Tibial nerve (tissue), 4 donors: ENCODE measurements around the gene ADK. TPM values are rescaled to one million over a fixed set of nuclear protein-coding genes. Genes with fewer than 3 reads are reported as not detected.

Experiments used
- DNase-seq, 2 donors: peaks; one replicate each; pipeline ENCODE4 v3.0.0-alpha.2; 2019; ENCODE audit warnings: low spot score in 2 of 2
- H3K27ac ChIP-seq, 4 donors: fragments of 200-600 bp; sonication (generic) in 3 of 4; one replicate each; pipeline ENCODE4 v1.5.1; 2017 to 2019; ENCODE audit warnings: mild to moderate bottlenecking in 1 of 4
- H3K27me3 ChIP-seq, 2 donors: fragments of 200-600 bp; sonication (generic) in 1 of 2; one replicate each; pipeline versions ENCODE4 v1.5.1 to v1.6.0; 2017 to 2019
- H3K36me3 ChIP-seq, 3 donors: fragments of 200-600 bp; sonication (generic); one replicate each; pipeline ENCODE4 v1.5.1; 2018 to 2019
- H3K4me1 ChIP-seq, 4 donors: fragments of 200-600 bp; sonication (generic) in 3 of 4; one replicate each; pipeline ENCODE4 v1.5.1; 2017 to 2019
- H3K4me3 ChIP-seq, 4 donors: fragments of 200-600 bp; sonication (generic) in 3 of 4; one replicate each; pipeline ENCODE4 v1.5.1; 2017 to 2019; ENCODE audit warnings: mild to moderate bottlenecking in 1 of 4, moderate library complexity in 1 of 4
- H3K9me3 ChIP-seq, 4 donors: fragments of 200-600 bp; sonication (generic) in 3 of 4; one replicate each; pipeline ENCODE4 v1.5.1; 2017 to 2019
- EP300 ChIP-seq, 2 donors: sonication (generic); formaldehyde crosslinking; IDR thresholded peaks; one replicate each; pipeline ENCODE4 v1.6.1; 2017; ENCODE audit warnings: antibody characterized with exemption in 2 of 2, mild to moderate bottlenecking in 1 of 2
- POLR2A ChIP-seq, 2 donors: fragments of 450-650 bp; IDR thresholded peaks; one replicate each; pipeline ENCODE4 v1.6.1; 2017; ENCODE audit warnings: antibody characterized with exemption in 2 of 2, mild to moderate bottlenecking in 2 of 2, moderate library complexity in 2 of 2
- WGBS, 2 donors: methylation state at CpG; one replicate each; pipeline ENCODE4 v1.1.5; 2018; 5-methylcytosine and 5-hydroxymethylcytosine counted together
- total RNA-seq, 4 donors: library from RNA; depleted of rRNA; stranded (reverse); fragments of >200 nt; gene quantifications; one replicate each; pipeline ENCODE4 v1.1.0, GENCODE V29; 2016
- TF ChIP-seq, protein P1 (sequence below), 5 experiments: fragments of 200-600 bp in 3 of 5; fragments of 450-650 bp in 2 of 5; sonication (generic) in 3 of 5; IDR thresholded peaks; one replicate each; pipeline ENCODE4 v1.5.1; 2016 to 2019; ENCODE audit warnings: antibody characterized with exemption in 5 of 5, mild to moderate bottlenecking in 3 of 5, moderate library complexity in 2 of 5

ADK gene
- total RNA-seq, 4 donors from 2014 or later: 28.2 to 50.9 (median 34.0) TPM

DNA sequence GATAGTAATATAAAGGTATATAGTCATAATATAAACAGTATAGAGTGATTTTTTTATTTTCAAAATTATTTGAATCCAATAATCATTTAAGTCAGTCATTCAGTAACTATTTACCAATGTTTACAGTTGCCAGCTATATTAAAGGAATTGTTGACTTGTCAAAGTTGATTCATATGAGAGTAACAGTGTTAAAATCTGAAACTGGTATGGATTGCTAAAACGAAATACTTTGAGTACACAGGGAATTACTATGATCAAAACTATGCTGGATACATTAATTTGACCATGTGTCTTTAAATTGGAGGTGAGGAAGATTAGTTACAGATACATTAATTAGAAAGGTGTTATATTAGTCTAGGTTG, 282.6 kb downstream of the ADK start:
- Histone ChIP-seq H3K36me3 (no peaks in the 10 kb centered on the region), H3K4me1 (no peaks in the 10 kb centered on the region), H3K9me3 (no peaks in the 10 kb centered on the region), H3K27ac (no peak overlapping the region), H3K4me3 (no peak overlapping the region), H3K27me3 (no peaks in the 10 kb centered on the region)
- DNase-seq: no peak
- 49 to 74% methylated on average over 1 of the region's 1 CpG for WGBS, 2 donors
- TF ChIP-seq, protein P1, sequence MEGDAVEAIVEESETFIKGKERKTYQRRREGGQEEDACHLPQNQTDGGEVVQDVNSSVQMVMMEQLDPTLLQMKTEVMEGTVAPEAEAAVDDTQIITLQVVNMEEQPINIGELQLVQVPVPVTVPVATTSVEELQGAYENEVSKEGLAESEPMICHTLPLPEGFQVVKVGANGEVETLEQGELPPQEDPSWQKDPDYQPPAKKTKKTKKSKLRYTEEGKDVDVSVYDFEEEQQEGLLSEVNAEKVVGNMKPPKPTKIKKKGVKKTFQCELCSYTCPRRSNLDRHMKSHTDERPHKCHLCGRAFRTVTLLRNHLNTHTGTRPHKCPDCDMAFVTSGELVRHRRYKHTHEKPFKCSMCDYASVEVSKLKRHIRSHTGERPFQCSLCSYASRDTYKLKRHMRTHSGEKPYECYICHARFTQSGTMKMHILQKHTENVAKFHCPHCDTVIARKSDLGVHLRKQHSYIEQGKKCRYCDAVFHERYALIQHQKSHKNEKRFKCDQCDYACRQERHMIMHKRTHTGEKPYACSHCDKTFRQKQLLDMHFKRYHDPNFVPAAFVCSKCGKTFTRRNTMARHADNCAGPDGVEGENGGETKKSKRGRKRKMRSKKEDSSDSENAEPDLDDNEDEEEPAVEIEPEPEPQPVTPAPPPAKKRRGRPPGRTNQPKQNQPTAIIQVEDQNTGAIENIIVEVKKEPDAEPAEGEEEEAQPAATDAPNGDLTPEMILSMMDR (IDR thresholded peaks at IDR 0.05): no peak
- TF ChIP-seq EP300 (IDR thresholded peaks at IDR 0.05): no peak
- no peak for TF ChIP-seq POLR2A (IDR thresholded peaks at IDR 0.05)

DNA sequence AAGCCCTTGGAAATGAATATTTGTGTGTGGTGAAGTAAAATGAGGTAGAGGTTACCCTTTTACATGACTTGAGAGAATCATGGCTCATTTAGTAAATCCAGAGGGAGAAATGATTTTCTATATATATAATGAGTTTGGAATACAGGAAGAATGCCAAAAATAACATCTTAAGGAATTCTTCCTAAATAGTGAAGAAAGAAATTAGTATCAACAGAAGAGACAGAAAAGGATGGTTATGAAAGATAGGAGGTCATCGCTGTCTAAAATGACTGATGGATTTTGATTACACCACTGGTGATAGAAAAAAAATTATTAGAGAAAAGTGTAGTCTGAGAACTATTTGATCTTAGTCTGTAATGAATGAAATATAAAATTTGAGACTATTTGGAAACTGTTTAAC, 283.0 kb downstream of the ADK start:
- Histone ChIP-seq H3K36me3 (no peaks in the 10 kb centered on the region), H3K27me3 (no peaks in the 10 kb centered on the region), H3K9me3 (no peaks in the 10 kb centered on the region), H3K27ac (no peak overlapping the region), H3K4me3 (no peak overlapping the region), H3K4me1 (no peaks in the 10 kb centered on the region)
- TF ChIP-seq, protein P1 (IDR thresholded peaks at IDR 0.05): no peak
- TF ChIP-seq POLR2A (IDR thresholded peaks at IDR 0.05) (no peak), EP300 (IDR thresholded peaks at IDR 0.05) (no peak)
- no peak for DNase-seq
- 65 to 72% methylated on average over 1 of the region's 1 CpG for WGBS, 2 donors

DNA sequence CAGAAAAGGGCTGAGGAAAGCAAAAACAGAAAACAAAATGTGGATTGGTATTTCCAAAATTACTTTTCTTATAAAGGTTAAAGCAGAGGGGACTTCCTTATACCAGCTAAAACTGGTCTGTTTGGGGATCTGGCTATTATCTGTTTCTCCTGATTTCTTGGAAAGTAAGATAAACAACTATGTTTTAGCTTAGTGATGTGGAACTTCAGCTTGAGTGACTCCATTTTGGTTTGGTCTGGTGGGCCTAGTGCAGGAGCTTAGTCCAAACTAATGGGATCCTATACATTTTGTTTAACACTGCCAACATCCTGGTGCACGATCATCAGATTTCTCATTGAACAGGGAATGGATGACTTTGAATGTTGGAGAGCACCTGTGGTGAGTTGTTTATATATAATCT, 283.5 kb downstream of the ADK start:
- TF ChIP-seq EP300 (IDR thresholded peaks at IDR 0.05): no peak
- TF ChIP-seq POLR2A (IDR thresholded peaks at IDR 0.05): no peak
- TF ChIP-seq, protein P1 (IDR thresholded peaks at IDR 0.05): no peak
- Histone ChIP-seq H3K9me3 (no peaks in the 10 kb centered on the region), H3K4me3 (no peak overlapping the region), H3K36me3 (no peaks in the 10 kb centered on the region), H3K27me3 (no peaks in the 10 kb centered on the region), H3K27ac (no peak overlapping the region), H3K4me1 (no peaks in the 10 kb centered on the region)
- no peak for DNase-seq
- WGBS, 2 donors: 90 to 100% methylated on average over 1 of the region's 1 CpG

DNA sequence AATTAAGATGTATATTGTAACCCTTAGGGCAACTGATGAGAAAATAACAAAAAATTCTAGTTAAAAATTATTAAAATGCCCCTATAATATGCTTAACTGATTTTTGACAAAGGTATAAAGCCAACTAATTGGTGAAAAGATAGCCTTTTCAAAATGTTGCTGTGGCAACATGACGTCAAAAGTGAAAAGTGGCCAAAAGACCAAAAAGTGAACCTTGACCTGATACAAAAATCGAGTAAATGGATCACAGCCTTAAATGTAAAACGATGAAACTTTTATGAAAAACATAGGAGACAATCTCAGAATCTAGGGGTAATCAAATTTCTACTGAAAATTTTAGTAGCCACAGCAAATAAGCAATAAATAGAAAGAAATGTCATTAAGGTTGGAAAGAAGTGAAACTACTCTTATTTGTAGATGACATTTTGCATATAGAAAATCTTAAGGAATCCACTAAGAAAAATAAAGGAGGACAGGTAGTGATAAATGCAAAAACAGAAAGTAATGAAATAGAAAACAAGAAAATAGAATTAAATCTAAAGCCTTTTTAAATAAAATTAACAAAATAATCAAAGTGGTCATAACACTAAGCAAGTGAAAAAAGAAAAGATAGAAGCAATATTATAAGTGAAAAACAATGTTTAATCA, 285.6 kb downstream of the ADK start:
- 92 to 96% methylated on average over 3 of the region's 3 CpGs for WGBS, 2 donors

DNA sequence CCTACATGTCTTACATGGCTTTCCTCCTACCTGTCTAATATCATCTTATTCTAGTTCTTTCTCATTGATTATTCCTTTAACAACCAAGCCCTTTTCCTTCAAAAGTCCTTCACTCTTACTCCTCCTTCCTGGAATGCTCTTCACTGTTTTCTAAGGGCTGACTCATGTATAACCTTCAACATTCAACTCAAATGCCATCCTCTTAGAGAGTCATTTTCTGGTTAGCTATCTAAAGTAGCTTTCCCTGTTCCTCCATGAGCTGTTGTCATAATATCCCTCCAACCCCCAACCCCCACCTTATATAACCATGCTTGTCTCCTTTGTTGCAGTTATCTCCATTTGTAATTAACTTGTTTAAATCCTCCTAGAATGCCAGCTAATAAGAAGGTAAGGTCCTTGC, 286.8 kb downstream of the ADK start:
- TF ChIP-seq POLR2A (IDR thresholded peaks at IDR 0.05) (no peak), EP300 (IDR thresholded peaks at IDR 0.05) (no peak)
- TF ChIP-seq, protein P1 (IDR thresholded peaks at IDR 0.05): no peak
- Histone ChIP-seq H3K27me3 (no peaks in the 10 kb centered on the region), H3K27ac (no peak overlapping the region), H3K36me3 (no peaks in the 10 kb centered on the region), H3K4me3 (no peak overlapping the region), H3K9me3 (no peaks in the 10 kb centered on the region), H3K4me1 (no peaks in the 10 kb centered on the region)
- DNase-seq: no peak

More for the DNA sequence above, 285.6 kb downstream of the ADK start:
- Histone ChIP-seq H3K27ac (no peak overlapping the region), H3K9me3 (no peaks in the 10 kb centered on the region), H3K27me3 (no peaks in the 10 kb centered on the region), H3K36me3 (no peaks in the 10 kb centered on the region), H3K4me3 (no peak overlapping the region), H3K4me1 (no peaks in the 10 kb centered on the region)
- TF ChIP-seq EP300 (IDR thresholded peaks at IDR 0.05): no peak
- TF ChIP-seq POLR2A (IDR thresholded peaks at IDR 0.05): no peak
- DNase-seq: no peak

DNA sequence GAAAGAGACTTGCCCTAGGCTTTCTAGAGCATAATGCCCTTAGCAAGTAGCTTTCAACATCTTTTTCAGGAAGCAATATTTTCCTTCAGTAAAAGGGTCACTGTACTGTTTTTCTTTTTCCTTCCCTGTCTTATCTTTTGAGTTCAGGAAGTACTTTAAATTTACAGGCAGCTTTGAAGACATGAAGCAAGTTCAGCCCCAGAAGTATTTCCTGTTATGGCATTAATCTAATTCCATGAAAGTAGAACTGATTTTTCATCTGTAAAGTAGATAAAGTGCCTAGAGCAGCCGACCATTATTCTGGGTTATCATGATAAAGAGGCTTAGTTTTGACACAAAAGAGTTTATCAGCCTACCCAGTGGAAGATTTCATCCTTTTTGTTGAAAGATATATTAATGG, 288.2 kb downstream of the ADK start:
- WGBS, 2 donors: 45% methylated on average over 1 of the region's 1 CpG
- H3K4me1 ChIP-seq: no peaks in the 10 kb centered on the region
- no peaks in the 10 kb centered on the region for H3K36me3 ChIP-seq
- DNase-seq: no peak
- no peak overlapping the region for H3K4me3 ChIP-seq
- no peak for TF ChIP-seq POLR2A (IDR thresholded peaks at IDR 0.05)
- TF ChIP-seq, protein P1 (IDR thresholded peaks at IDR 0.05): no peak
- no peak for TF ChIP-seq EP300 (IDR thresholded peaks at IDR 0.05)
- H3K27ac ChIP-seq: no peak overlapping the region
- H3K9me3 ChIP-seq: no peaks in the 10 kb centered on the region
- H3K27me3 ChIP-seq: no peaks in the 10 kb centered on the region
